Astrocyte (in vitro differentiated cells and primary cell): ENCODE results near the gene KCNN4. TPM values are rescaled to one million over a fixed set of nuclear protein-coding genes. Genes with fewer than 3 reads are reported as not detected.
"Not testable (repeated sequence)": the region's sequence is repeated elsewhere in the genome, so short reads cannot be mapped to it uniquely, and the experiment has no call there.

ENCODE experiments used
- DNase-seq: peaks from one replicate; pipeline ENCODE4 v3.0.0-alpha.2; 2010; ENCODE audit warnings: low read depth
- FAIRE-seq: peaks from 2 replicates; lab custom pipeline; 2011; peaks lifted over from hg19 to GRCh38; lab: Jason Lieb, UNC
- H2AFZ ChIP-seq: 2 replicates; pipeline ENCODE4 v1.6.0; 2012; ENCODE audit warnings: low read depth, low read length, inconsistent platforms
- H3K27ac ChIP-seq: 2 replicates; pipeline ENCODE4 v1.5.1; 2011; ENCODE audit warnings: low read depth, low read length, inconsistent platforms
- H3K27me3 ChIP-seq: 2 replicates; pipeline ENCODE4 v1.6.0; 2011; ENCODE audit warnings: low read length, inconsistent platforms; ENCODE audit not compliant: insufficient read depth
- H3K36me3 ChIP-seq: 2 replicates; pipeline ENCODE4 v1.5.1; 2011; ENCODE audit warnings: low read length, inconsistent platforms; ENCODE audit not compliant: insufficient read depth
- H3K4me1 ChIP-seq: 2 replicates; pipeline ENCODE4 v1.5.1; 2011; ENCODE audit warnings: low read length, inconsistent platforms; ENCODE audit not compliant: insufficient read depth
- H3K4me2 ChIP-seq: 2 replicates; pipeline ENCODE4 v1.6.0; 2012; ENCODE audit warnings: low read length, inconsistent platforms
- H3K4me3 ChIP-seq: 2 replicates; pipeline ENCODE4 v1.5.1; 2011; ENCODE audit warnings: low read depth, mild to moderate bottlenecking, low read length, inconsistent platforms; ENCODE audit not compliant: insufficient read depth
- H3K79me2 ChIP-seq: 2 replicates; pipeline ENCODE4 v1.6.0; 2012; ENCODE audit warnings: mild to moderate bottlenecking, low read length, inconsistent platforms; ENCODE audit not compliant: insufficient read depth
- H3K9ac ChIP-seq: 2 replicates; pipeline ENCODE4 v1.6.0; 2012; ENCODE audit warnings: mild to moderate bottlenecking, low read length, inconsistent platforms
- H3K9me3 ChIP-seq: 2 replicates; pipeline ENCODE4 v1.5.1; 2012; ENCODE audit warnings: low read depth, mild to moderate bottlenecking, low read length, inconsistent platforms; ENCODE audit not compliant: insufficient read depth
- H4K20me1 ChIP-seq: 2 replicates; pipeline ENCODE4 v1.6.0; 2012; ENCODE audit warnings: low read length, inconsistent platforms; ENCODE audit not compliant: insufficient read depth
- H3K27ac Mint-ChIP-seq: one replicate; pipeline ENCODE4 v1.8.0; 2021; ENCODE audit warnings: mild to moderate bottlenecking, mixed read lengths; ENCODE audit not compliant: unreplicated experiment
- H3K27me3 Mint-ChIP-seq: one replicate; pipeline ENCODE4 v1.8.0; 2021; ENCODE audit warnings: low read depth, mixed read lengths; ENCODE audit not compliant: unreplicated experiment
- H3K36me3 Mint-ChIP-seq: one replicate; pipeline ENCODE4 v1.8.0; 2021; ENCODE audit warnings: low read depth, mixed read lengths; ENCODE audit not compliant: unreplicated experiment
- H3K4me1 Mint-ChIP-seq: one replicate; pipeline ENCODE4 v1.8.0; 2021; ENCODE audit warnings: low read depth, mixed read lengths; ENCODE audit not compliant: unreplicated experiment
- H3K4me3 Mint-ChIP-seq: one replicate; pipeline ENCODE4 v1.8.0; 2021; ENCODE audit warnings: mild to moderate bottlenecking, moderate library complexity, mixed read lengths; ENCODE audit not compliant: unreplicated experiment
- H3K9me3 Mint-ChIP-seq: one replicate; pipeline ENCODE4 v1.8.0; 2021; ENCODE audit warnings: mild to moderate bottlenecking, mixed read lengths; ENCODE audit not compliant: unreplicated experiment
- CTCF ChIP-seq: IDR thresholded peaks from 2 replicates; pipeline ENCODE4 v1.5.1; 2011; ENCODE audit warnings: low read depth, mild to moderate bottlenecking, inconsistent platforms, low read length, moderate library complexity; ENCODE audit not compliant: insufficient read depth
- EZH2 ChIP-seq: IDR thresholded peaks from 2 replicates; pipeline ENCODE4 v1.6.1; 2012; ENCODE audit warnings: mild to moderate bottlenecking, low read length, inconsistent platforms; ENCODE audit not compliant: insufficient read depth
- total RNA-seq: library from RNA; stranded (reverse); gene quantifications from 2 replicates; pipeline ENCODE4 v1.2.1, GENCODE V29; 2021

KCNN4 gene
- total RNA-seq, 1 donor from 2014 or later = 3.6 TPM

- Mint-ChIP-seq H3K4me1 (no peaks in the 10 kb centered on the region), H3K27me3 (peaks cover 16% of the 10 kb centered on the region), H3K9me3 (no peaks in the 10 kb centered on the region), H3K27ac (no peak overlapping the region), H3K36me3 (no peaks in the 10 kb centered on the region), H3K4me3 (no peak overlapping the region)
- no peaks in the 10 kb centered on the region for H3K4me1 ChIP-seq
- no peak overlapping the region for H3K27ac ChIP-seq
- H3K36me3 ChIP-seq = no peaks in the 10 kb centered on the region
- no peaks in the 10 kb centered on the region for H3K9me3 ChIP-seq
- no peak for DNase-seq
- no peak overlapping the region for H3K9ac ChIP-seq
- no peaks in the 10 kb centered on the region for H3K79me2 ChIP-seq
- H4K20me1 ChIP-seq = no peaks in the 10 kb centered on the region
- no peak overlapping the region for H3K4me2 ChIP-seq
- peaks cover 9% of the 10 kb centered on the region for H3K27me3 ChIP-seq
- TF ChIP-seq CTCF (no peak), EZH2 (no peak)
- H3K4me3 ChIP-seq = no peak overlapping the region
- no peak overlapping the region for H2AFZ ChIP-seq
- FAIRE-seq = no peak
These were observed 26.9 kb upstream of the KCNN4 start for GRCh38 chr19:43807651-43808050.

GRCh38 chr19:43806848-43807247 is 26.1 kb upstream of the KCNN4 start:
- Histone ChIP-seq H3K9ac (no peak overlapping the region), H3K27me3 (peaks cover 9% of the 10 kb centered on the region), H3K4me2 (no peak overlapping the region), H3K4me1 (no peaks in the 10 kb centered on the region), H3K27ac (no peak overlapping the region), H3K79me2 (no peaks in the 10 kb centered on the region), H3K9me3 (no peaks in the 10 kb centered on the region), H3K36me3 (no peaks in the 10 kb centered on the region), H3K4me3 (no peak overlapping the region), H2AFZ (no peak overlapping the region), H4K20me1 (no peaks in the 10 kb centered on the region)
- H3K27me3 Mint-ChIP-seq = peaks cover 18% of the 10 kb centered on the region
- TF ChIP-seq CTCF (no peak), EZH2 (no peak)
- no peaks in the 10 kb centered on the region for H3K9me3 Mint-ChIP-seq
- H3K4me1 Mint-ChIP-seq = no peaks in the 10 kb centered on the region
- DNase-seq (no peak), FAIRE-seq (no peak)
- no peak overlapping the region for H3K27ac Mint-ChIP-seq
- no peak overlapping the region for H3K4me3 Mint-ChIP-seq
- no peaks in the 10 kb centered on the region for H3K36me3 Mint-ChIP-seq

- peaks cover 19% of the 10 kb centered on the region for H3K27me3 Mint-ChIP-seq
- FAIRE-seq, H3K9me3 Mint-ChIP-seq, H3K9me3 ChIP-seq, H3K4me3 Mint-ChIP-seq, H3K27ac ChIP-seq, H3K4me1 ChIP-seq, H2AFZ ChIP-seq, H3K27ac Mint-ChIP-seq, H3K27me3 ChIP-seq, H3K36me3 Mint-ChIP-seq, H3K36me3 ChIP-seq, H3K4me3 ChIP-seq, H4K20me1 ChIP-seq, H3K9ac ChIP-seq, DNase-seq, H3K4me1 Mint-ChIP-seq, H3K4me2 ChIP-seq, H3K79me2 ChIP-seq: not testable (repeated sequence)
These were observed 25.6 kb upstream of the KCNN4 start for GRCh38 chr19:43806401-43806800.
